NCI-H524 treated with DMSO at 0.1 percent for 48 hours (cell line): ENCODE data around the gene CACNA2D3.

Experiments
- DNase-seq: peaks from one replicate; lab custom pipeline; 2025; lab: John Stamatoyannopoulos, UW

Gene CACNA2D3

GRCh38 chr3:54530944-54531343, 408.6 kb downstream of the CACNA2D3 start:
- no peak for DNase-seq

- no peak for DNase-seq
Observed at GRCh38 chr3:54531741-54532140, 409.4 kb downstream of the CACNA2D3 start.

- DNase-seq: no peak
Observed at GRCh38 chr3:54533856-54534255, 411.5 kb downstream of the CACNA2D3 start.

GRCh38 chr3:54535619-54536018, 413.3 kb downstream of the CACNA2D3 start:
- DNase-seq: no peak

DNA sequence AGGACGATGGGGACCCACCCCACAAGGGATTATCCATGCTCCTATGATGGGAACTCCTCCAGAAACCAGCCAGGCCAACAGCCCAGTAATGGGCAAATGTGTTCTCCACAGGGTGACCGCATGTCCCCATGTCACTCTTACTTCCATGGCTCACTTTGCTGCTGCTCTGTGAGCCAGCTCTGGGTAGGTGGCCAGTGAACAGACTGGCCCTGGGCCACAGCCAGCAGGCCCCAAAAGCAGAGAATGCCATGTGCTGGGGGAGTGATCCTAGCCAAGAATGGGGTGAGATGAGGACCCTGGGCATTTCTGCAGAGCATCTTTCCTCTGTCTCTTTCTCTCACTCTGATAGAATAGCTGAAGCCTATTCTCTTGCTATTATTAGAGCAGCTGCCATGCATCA, 414.1 kb downstream of the CACNA2D3 start:
- no peak for DNase-seq

- DNase-seq: no peak
Observed at GRCh38 chr3:54537506-54537905, 415.2 kb downstream of the CACNA2D3 start.

DNA sequence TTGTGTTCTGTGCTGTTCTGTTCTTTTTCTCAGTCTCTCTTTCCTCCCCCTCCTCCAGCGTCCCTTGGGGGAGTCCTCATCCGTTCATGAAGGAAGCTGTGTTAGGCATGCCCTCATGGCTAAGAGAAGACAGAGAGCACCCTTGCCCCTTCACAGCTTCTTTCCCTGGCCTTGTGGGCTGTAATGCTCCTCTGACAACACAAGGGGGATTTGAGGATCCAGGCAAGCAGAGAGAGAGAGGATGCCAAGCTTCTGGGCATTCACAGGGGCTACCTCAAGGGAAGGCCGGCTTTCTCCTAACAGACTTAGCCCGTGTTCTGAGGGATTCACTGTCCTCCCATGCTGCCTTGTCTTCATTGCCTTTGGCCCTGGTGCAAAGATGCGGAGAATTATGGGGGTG, 416.0 kb downstream of the CACNA2D3 start:
- DNase-seq: no peak

GRCh38 chr3:54541369-54541768, 419.0 kb downstream of the CACNA2D3 start:
- no peak for DNase-seq

DNA sequence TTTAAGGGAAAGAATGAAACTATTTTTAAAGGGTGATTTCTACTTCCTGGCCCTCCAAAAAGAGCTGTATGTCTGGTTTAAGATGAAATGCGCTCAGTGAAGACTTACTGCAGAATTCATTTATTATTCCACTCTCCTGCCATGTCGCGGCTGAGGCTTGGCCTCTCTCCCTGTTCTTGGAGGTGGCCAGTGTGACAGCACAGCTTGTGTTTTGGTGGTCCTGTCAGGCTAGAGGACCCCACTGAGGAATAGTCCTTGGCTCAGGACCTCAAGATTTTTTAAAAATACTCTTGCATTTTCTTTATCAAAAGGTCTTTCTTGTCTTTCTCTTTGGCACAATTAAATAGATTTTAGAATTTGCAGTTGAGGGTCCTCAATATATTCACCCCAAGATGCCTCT, 421.1 kb downstream of the CACNA2D3 start:
- DNase-seq: no peak

DNA sequence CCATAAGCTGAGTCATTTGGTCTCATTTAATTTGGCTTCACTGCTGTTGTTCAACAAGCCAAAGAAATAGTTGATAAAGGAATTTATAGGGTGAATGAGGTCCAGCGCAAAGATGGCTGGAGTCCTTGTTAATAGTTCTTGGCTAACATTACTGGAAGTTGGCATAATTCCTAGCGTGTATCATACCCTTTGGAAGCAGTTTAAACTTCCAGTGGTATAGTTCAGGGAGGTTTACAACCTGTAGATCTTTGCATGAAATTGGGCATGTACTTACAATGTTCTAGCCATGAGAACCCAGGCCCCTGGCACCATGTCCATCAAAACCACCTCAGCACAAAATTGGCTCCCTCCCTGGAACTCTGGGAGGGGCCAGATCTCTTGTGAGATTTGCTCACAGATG, 424.7 kb downstream of the CACNA2D3 start:
- DNase-seq: no peak

DNA sequence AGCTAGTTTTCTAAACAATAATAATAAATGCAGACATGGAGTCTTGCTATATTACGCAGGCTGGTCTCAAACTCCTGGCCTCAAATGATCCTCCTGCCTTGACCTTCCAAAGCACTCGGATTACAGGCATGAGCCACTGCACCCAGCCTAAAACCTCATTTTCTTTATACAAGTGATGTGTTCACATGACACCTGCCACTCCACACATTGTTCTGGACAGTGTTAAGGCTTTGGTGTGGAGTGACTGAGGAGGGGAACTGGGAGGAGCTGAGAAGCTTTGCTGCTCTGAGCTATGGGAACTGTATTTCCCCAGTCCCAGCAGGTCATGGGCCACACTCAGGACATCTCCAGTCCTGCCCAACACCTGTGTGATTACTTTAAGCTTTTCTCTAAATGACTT, 425.5 kb downstream of the CACNA2D3 start:
- no peak for DNase-seq

GRCh38 chr3:54549607-54550220, 427.4 kb downstream of the CACNA2D3 start:
- no peak for DNase-seq

GRCh38 chr3:54550221-54550977, 428.0 kb downstream of the CACNA2D3 start:
- DNase-seq: no peak

- DNase-seq: no peak
Observed at GRCh38 chr3:54556630-54557029, 434.3 kb downstream of the CACNA2D3 start.

- no peak for DNase-seq
Observed at GRCh38 chr3:54557538-54558428, 435.4 kb downstream of the CACNA2D3 start.

DNA sequence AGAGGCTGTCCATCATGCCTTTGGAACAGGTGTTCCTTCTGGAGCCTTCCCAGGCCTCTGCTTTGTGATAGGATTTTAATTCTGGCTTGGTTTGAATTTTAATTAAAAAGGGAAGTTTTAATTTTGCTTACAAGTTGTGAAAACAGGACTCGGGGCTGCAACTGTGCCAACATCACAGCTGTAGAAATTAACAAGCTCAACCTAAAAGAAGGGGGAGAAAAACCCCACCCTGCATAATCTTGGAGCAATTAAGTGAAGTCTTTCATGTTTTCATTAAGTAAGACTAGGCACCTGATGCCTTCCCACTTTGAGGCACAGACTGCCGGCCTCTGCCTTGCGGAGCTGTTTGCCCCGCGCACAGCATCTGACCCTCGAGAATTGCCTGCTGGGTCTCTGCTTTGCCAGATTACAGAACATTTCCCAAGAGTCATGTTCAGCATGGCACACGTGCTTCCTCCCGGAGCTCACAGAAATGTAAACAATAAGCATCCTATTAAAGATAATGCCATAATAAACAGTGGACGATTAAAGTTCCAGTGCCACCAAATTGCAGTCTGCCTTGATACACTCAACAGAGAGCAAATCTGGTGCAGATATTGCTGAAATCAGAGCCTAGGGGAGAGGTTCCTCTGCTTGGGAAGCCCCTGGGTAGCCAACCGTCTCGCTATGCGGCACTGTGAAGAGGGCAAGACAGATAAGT, 441.3 kb downstream of the CACNA2D3 start:
- DNase-seq: no peak

DNA sequence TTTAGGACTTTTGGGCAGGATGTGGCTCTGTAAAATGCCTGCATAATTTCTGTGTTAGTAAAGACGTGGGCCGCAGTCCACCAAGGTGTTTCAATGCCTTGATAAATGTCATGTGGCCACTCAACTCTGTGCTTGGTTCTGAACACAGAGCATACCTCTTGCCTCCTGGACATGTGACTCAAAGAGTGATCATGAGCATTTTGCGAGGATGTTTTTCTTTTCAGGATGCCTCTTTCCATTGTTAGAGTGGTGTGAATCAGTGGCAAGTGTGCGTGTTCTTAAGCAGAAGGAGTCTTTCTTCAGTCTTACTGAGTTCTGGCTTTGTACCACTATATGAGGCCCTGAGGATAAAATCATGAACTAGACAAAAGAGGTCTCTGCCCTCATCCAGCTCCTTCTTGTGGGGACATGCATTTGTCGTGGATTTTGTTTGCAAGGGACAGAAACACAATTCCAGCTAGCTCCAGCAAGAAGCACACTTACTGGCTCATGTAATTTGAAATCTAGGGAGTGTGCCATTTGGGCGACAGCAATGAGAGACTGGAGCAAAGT, 442.1 kb downstream of the CACNA2D3 start:
- no peak for DNase-seq

DNA sequence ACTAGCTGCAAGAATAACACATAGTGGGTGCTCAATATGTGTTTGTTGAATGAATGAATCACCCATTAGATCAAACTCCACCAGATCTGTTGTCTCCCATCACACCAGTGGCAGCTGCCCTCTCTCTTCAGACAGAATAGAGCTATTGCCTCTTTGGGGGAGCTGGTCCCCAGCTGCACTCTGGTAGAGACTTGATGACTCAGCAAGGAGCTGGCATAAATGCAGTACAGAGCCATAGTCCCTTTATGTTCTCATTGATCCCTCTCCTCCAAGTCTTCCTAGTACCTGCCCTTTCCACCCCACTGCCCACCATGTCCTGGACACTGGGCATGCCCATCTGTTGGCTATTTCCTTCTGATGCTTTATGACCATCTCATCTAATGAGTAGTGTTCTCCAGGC, 443.6 kb downstream of the CACNA2D3 start:
- no peak for DNase-seq

DNA sequence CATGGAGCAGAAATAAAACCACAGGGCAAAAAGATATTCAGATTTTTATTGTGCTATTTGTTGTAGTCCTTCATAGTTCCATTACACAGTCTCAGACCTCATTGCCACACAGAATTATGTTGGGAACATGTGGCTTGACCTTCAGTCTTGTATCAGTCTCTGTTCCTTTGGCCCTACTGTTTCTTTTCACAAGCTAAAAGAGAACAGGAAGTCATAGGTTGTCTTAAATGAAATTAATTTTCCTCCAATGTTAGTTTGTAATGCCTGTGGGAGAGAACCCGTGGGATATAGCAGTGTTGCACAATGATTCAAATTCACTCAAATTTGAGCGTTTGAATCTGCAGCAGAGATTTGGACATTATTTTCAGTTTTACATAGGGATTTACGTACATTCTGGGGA, 445.6 kb downstream of the CACNA2D3 start:
- no peak for DNase-seq

DNA sequence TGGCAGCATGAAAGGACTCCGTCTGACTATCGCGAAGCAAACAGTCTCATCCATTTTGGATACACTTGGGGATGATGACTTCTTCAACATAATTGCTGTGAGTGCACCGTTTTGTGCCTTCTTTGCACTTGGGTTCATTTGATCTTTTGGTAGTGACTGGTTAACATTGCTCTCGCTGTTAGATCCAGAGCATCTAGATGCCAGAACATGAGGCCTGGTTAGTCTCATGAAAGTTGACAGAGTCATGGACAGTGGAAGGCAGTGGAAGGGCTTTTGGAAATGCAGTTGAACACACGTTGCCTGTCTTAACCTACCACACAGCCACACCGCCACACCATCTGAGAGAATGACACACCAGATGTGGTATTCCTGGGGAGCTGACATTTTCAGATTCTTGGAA, 447.7 kb downstream of the CACNA2D3 start:
- DNase-seq: no peak

- no peak for DNase-seq
Observed at GRCh38 chr3:54572197-54572895, 450.0 kb downstream of the CACNA2D3 start.
